Duodenal mucosa (tissue), 2 donors: ENCODE measurements around the gene OR51F2.
"Not testable (repeated sequence)": the region's sequence is repeated elsewhere in the genome, so short reads cannot be mapped to it uniquely, and the experiment has no call there.

Experiments used
- H3K27ac ChIP-seq: one replicate; pipeline ENCODE4 v1.7.0; 2013; ENCODE audit warnings: low read depth, low read length
- H3K27me3 ChIP-seq, 2 donors: one replicate each; pipeline ENCODE4 v1.7.0; 2013; ENCODE audit warnings: low read length in 2 of 2, control low read depth in 1 of 2; ENCODE audit not compliant: insufficient read depth in 2 of 2, control insufficient read depth in 1 of 2
- H3K36me3 ChIP-seq, 2 donors: one replicate each; pipeline ENCODE4 v1.7.0; 2013; ENCODE audit warnings: low read length in 2 of 2, control low read depth in 1 of 2; ENCODE audit not compliant: insufficient read depth in 2 of 2, control insufficient read depth in 1 of 2
- H3K4me1 ChIP-seq, 2 donors: one replicate each; pipeline ENCODE4 v1.7.0; 2013; ENCODE audit warnings: low read length in 2 of 2, control low read depth in 1 of 2; ENCODE audit not compliant: insufficient read depth in 2 of 2, control insufficient read depth in 1 of 2
- H3K4me3 ChIP-seq, 2 donors: one replicate each; pipeline ENCODE4 v1.7.0; 2013; ENCODE audit warnings: low read length in 2 of 2, low read depth in 1 of 2
- H3K9ac ChIP-seq, 2 donors: one replicate each; pipeline ENCODE4 v1.7.0; 2013; ENCODE audit warnings: low read length in 2 of 2, low read depth in 1 of 2
- H3K9me3 ChIP-seq, 2 donors: one replicate each; pipeline ENCODE4 v1.7.0; 2013; ENCODE audit warnings: low read length in 2 of 2, control low read depth in 1 of 2; ENCODE audit not compliant: control insufficient read depth in 1 of 2

The OR51F2 gene, protein sequence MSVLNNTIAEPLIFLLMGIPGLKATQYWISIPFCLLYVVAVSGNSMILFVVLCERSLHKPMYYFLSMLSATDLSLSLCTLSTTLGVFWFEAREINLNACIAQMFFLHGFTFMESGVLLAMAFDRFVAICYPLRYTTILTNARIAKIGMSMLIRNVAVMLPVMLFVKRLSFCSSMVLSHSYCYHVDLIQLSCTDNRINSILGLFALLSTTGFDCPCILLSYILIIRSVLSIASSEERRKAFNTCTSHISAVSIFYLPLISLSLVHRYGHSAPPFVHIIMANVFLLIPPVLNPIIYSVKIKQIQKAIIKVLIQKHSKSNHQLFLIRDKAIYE

DNA sequence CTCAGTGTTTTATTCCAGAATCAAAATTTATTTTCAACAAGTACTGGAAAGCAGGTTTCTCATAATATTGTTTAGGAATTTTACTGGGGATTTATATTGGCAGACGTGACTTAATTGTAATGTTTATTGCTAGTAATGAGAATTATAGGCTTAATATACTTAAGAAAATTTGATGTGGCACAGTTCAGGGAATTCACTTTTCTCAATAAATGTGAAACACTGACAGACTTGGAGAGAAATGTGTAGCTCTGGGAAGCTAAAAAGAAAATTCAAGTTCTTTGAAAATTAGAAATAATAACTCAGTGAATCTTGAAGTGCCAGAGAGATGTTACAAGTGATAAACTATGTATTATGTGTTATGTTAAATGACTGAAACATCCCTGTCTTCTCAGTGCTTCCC, at the start of gene OR51F2:
Gene OR51F2 (plus strand): TSS at position 301 of the 400 bp plus-strand sequence. CDS start 101 bp downstream, outside the sequence.
- H3K9me3 ChIP-seq: no peaks in the 10 kb centered on the region
- H3K27ac ChIP-seq: no peak within 1 kb of the TSS
- no peak within 1 kb of the TSS for H3K4me3 ChIP-seq
- H3K36me3 ChIP-seq: no peaks in the 10 kb centered on the region
- no peaks in the 10 kb centered on the region for H3K4me1 ChIP-seq
- no peak within 1 kb of the TSS for H3K9ac ChIP-seq
- no peaks in the 10 kb centered on the region for H3K27me3 ChIP-seq

DNA sequence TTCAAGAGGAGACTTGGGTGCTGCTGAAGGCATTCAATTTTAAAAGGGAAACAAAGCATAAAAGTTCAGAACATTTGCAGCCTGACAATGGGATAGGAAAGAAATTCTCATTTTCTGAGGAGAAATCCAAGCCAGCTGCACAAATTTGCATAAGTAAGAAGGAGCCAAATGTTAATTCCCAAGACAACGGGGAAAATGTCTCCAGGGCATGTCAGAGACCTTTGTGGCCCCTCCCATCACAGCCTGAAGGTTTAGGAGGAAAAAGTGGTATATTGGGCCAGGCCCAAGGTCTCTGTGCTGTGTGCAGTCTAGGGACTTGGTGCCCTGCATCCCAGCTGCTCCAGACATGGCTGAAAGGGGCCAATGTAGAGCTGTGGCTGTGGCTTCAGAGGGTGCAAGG, 38.7 kb upstream of the OR51F2 start:
- no peaks in the 10 kb centered on the region for H3K36me3 ChIP-seq
- no peaks in the 10 kb centered on the region for H3K4me1 ChIP-seq
- H3K9me3 ChIP-seq: no peaks in the 10 kb centered on the region
- H3K27ac ChIP-seq: no peak overlapping the region
- no peaks in the 10 kb centered on the region for H3K27me3 ChIP-seq
- no peak overlapping the region for H3K9ac ChIP-seq
- no peak overlapping the region for H3K4me3 ChIP-seq

DNA sequence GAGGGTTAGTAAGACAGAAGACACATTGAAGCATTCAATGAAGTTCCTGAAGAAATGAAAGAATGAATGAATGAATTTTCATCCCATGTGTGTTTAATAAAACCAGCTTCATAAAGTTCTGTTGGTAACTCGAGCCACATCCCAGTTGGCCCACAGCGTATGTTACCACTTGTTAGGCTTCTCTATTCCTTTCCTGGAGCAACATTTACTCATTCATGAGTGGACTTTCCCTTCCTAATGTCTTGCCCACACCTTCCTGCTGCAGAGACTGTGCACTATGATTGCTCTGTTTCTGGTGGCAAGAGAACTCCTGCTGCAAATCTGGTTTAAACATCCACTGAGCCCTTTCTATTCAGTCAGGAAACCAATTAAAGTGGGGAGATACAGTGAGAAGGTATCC, 23.9 kb upstream of the OR51F2 start:
- Histone ChIP-seq H3K27me3 (no peaks in the 10 kb centered on the region), H3K4me1 (no peaks in the 10 kb centered on the region), H3K9me3 (no peaks in the 10 kb centered on the region), H3K27ac (no peak overlapping the region), H3K36me3 (no peaks in the 10 kb centered on the region), H3K9ac (no peak overlapping the region), H3K4me3 (no peak overlapping the region)

DNA sequence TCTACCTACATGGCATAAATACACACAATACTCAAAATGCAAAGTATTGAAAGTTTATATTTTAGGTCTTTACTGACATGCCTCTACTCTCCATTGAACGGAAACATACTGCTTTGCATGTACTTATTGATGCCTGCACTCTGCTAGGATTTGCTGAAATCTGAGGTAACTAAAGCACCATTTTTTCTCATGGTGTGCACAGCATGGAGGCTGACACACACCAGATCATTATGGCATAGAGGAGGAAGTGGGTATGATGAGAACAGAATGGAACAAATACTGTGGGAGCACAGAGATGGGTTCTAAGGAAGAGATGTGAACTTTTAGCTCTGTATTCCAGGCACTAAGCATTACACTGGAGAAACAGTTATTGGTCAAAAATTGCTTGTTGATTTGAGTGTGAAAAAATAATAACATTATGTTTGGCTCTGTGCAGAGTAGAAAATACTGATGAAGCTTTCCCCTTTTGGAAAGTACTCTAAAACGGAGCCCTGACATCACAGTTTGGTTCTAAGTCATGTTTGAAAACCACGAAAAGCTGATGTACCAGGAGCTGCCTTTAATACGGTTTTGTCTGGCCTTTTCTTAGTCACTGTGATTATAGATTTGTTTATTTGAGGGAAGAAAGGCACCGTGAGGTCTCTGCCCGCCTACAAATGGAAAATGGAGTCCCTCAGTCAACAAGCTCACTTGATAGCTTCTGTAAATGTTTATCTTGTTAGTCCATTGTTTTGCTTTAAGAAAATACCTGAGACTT, 22.5 kb upstream of the OR51F2 start:
- no peaks in the 10 kb centered on the region for H3K4me1 ChIP-seq
- H3K9ac ChIP-seq: no peak overlapping the region
- H3K36me3 ChIP-seq: no peaks in the 10 kb centered on the region
- H3K27ac ChIP-seq: no peak overlapping the region
- H3K4me3 ChIP-seq: no peak overlapping the region
- H3K27me3 ChIP-seq: no peaks in the 10 kb centered on the region
- no peaks in the 10 kb centered on the region for H3K9me3 ChIP-seq

DNA sequence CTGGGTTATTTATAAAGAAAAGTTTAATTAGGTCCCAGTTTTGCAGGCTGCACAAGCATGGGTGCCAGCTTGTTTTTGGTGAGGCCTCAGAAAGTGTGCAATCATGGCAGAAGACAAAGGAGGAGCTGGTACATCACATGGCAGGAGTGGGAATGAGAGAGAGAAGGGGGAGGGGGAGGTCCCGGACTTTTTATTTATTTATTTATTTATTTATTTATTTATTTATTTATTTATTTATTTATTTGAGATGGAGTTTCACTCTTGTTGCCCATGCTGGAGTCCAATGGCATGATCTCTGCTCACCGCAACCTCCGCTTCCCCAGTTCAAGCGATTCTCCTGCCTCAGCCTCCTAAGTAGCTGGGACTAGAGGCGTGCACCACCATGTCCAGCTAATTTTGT, 19.8 kb upstream of the OR51F2 start:
- not testable (repeated sequence) for H3K4me1 ChIP-seq, H3K27ac ChIP-seq, H3K9ac ChIP-seq, H3K36me3 ChIP-seq, H3K9me3 ChIP-seq, H3K4me3 ChIP-seq, H3K27me3 ChIP-seq

DNA sequence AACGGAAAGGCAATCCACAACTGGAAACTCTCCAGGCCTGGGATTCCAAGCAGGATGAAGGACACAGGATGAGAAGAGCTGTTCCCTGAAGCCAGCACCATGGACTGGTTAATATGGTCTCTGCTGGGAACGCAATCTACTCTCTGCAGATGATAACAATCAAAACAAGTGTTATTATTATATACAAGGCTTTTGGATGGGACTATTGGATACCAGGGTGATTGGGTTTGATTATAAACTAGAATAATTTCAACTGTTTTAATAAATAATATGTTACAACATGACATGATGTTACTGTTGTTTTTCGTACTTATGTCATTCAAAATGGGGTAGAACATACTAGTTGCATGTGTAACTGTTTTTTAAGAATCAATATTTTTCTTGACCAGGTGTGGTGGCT, 16.8 kb upstream of the OR51F2 start, which contains the start of gene OR52R1:
Gene OR52R1 (minus strand): TSS at position 101 of the 400 bp plus-strand sequence. CDS start 0 bp downstream, at position 101.
- no peaks in the 10 kb centered on the region for H3K4me1 ChIP-seq

DNA sequence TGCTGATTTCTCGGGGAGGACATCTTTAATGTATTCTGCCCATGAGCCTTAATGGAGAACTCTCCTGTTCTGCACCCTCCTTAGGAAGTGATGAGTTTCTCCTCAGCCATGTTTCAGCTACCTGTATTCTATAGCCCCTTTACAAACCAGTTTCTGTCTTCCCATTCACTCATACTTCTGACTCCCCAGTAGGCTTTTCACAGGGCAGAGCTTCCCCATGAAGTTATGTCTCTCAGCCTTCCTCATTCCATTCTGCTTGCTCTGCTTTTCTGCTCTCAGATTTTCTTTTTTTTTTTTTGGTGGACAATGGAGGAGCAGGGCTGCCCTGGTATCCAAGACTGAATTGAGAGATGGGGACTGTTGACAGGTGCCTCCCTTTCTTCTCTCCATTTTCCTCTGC, 12.6 kb upstream of the OR51F2 start:
- no peak overlapping the region for H3K9ac ChIP-seq
- H3K4me1 ChIP-seq: no peaks in the 10 kb centered on the region
- H3K27me3 ChIP-seq: no peaks in the 10 kb centered on the region

More for the DNA sequence above, 16.8 kb upstream of the OR51F2 start, which contains the start of gene OR52R1:
- no peaks in the 10 kb centered on the region for H3K36me3 ChIP-seq
- H3K9ac ChIP-seq: no peak within 1 kb of the TSS
- no peak within 1 kb of the TSS for H3K27ac ChIP-seq
- H3K9me3 ChIP-seq: no peaks in the 10 kb centered on the region
- H3K4me3 ChIP-seq: no peak within 1 kb of the TSS
- H3K27me3 ChIP-seq: no peaks in the 10 kb centered on the region

DNA sequence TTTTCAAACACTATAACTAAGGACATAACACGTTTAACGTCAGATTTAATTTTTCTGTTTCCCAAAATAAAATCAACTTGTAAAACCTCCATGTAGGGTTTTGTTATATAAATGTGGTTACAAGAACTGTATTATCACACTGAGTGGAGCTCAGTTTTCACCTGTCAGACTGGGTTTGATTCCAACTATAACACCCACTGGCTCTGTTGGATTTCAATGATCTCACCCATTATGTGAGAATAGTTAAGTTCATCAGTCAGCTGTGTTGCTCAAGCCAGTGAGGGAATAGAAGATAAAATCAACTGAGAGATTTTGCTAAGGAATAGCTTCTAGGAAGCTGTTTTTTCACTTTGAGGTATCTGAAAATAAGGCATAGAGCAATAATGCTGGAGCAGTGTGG, 11.9 kb upstream of the OR51F2 start:
- Histone ChIP-seq H3K4me1 (no peaks in the 10 kb centered on the region), H3K4me3 (no peak overlapping the region), H3K9ac (no peak overlapping the region), H3K9me3 (no peaks in the 10 kb centered on the region), H3K27ac (no peak overlapping the region), H3K36me3 (no peaks in the 10 kb centered on the region), H3K27me3 (no peaks in the 10 kb centered on the region)

More for the DNA sequence above, 12.6 kb upstream of the OR51F2 start:
- no peak overlapping the region for H3K4me3 ChIP-seq
- no peak overlapping the region for H3K27ac ChIP-seq
- no peaks in the 10 kb centered on the region for H3K9me3 ChIP-seq
- no peaks in the 10 kb centered on the region for H3K36me3 ChIP-seq

DNA sequence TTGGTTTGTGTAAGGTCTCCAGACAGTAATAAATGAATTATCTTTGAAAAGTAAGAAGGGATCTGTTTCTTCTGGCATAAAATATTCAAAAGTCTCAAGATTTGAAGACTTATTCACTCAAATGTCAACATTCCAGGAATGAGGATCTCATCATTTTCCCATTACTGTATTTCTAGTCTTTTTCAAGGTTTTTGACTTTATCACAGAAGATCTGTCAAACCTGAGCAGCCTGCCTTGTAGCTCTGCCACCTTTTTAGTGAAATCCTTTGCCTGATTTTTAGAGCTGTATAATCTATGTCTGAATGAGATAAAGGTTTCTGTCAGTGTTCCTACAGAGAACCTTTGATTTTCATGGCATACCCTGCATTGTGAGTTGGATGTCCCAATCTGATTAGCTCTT, 4.0 kb downstream of the OR51F2 start:
- Histone ChIP-seq H3K36me3 (no peaks in the 10 kb centered on the region), H3K4me1 (no peaks in the 10 kb centered on the region), H3K9ac (no peak overlapping the region), H3K4me3 (no peak overlapping the region), H3K9me3 (no peaks in the 10 kb centered on the region), H3K27me3 (no peaks in the 10 kb centered on the region), H3K27ac (no peak overlapping the region)

DNA sequence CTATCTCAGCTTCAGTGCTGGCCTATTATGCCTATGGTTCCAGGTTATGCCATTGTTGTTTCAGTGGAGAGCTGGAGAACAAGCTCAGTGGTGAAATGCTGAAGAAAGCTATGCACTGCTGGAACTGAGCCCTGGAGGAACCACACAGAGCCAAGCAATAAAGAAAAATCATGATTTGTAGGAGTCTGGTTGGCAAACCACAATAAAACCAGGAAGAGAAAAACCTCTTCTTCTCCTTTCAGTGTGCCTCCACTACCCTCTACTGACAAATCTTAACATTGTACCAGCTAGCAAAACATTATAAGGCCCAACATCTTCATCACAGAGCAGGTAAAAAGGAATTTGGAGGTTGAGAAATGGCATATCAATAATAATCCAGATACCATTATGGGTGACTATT, 5.3 kb downstream of the OR51F2 start:
- Histone ChIP-seq H3K36me3 (no peaks in the 10 kb centered on the region), H3K4me1 (no peaks in the 10 kb centered on the region), H3K4me3 (no peak overlapping the region), H3K9me3 (no peaks in the 10 kb centered on the region), H3K27me3 (no peaks in the 10 kb centered on the region), H3K9ac (no peak overlapping the region), H3K27ac (no peak overlapping the region)
